Endothelial cell of hepatic sinusoid (primary cell): ENCODE data around the gene PPP3R1.

Experiments
- in situ Hi-C: cut with HindIII; loops from 2 replicates; pipeline ENCODE4 v1.10.0; 2017; ENCODE audit warnings: low sequenced_read_pairs

PPP3R1 gene

GRCh38 chr2:68157002-68157401 is 95.3 kb downstream of the PPP3R1 start:
- in situ Hi-C loops = no loop called here

DNA sequence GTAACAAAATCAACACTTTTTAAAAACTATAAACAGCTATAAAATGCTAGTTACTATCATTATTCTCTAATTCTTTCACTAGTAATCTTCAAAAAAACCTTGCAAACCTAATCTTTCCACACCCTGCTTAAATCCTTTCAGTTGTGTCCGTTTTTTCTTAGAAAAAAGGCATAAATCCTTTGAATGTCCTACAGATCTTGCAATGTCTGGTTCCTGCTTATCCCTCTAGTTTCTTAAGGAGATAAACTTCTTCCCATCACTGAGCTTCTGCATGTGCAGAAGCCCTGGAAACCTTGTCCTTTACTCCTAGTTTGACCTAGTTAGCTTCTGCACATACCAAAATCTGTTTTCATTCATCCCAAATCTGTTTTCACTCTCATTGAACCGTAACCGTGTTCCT is 95.9 kb downstream of the PPP3R1 start:
- in situ Hi-C loops = no loop called here

DNA sequence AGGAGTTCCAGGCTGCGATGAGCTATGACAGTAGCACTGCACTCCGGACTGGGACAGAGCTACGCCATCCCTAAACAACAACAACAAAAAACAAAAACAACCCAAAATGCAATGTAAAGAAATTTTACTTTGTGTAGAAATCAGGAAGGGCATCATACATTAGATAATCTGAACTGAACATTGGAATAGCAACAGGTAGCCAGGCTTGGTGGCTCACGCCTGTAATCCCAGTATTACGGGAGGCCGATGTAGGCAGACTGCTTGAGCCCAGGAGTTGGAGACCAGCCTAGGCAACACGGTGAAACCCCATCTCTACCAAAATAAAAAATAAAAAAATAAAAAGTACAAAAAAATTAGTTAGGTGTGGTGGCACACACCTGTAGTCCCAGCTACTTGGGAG is 96.7 kb downstream of the PPP3R1 start:
- in situ Hi-C loops = no loop called here

GRCh38 chr2:68152681-68153347 is 99.5 kb downstream of the PPP3R1 start:
- in situ Hi-C loops = no loop called here

GRCh38 chr2:68151037-68151436 is 101.3 kb downstream of the PPP3R1 start:
- in situ Hi-C loops = no loop called here

- in situ Hi-C loops = no loop called here
Measured at GRCh38 chr2:68141875-68142274, 110.5 kb downstream of the PPP3R1 start.

- in situ Hi-C loops = no loop called here
Measured at GRCh38 chr2:68135448-68136320, 116.6 kb downstream of the PPP3R1 start.

DNA sequence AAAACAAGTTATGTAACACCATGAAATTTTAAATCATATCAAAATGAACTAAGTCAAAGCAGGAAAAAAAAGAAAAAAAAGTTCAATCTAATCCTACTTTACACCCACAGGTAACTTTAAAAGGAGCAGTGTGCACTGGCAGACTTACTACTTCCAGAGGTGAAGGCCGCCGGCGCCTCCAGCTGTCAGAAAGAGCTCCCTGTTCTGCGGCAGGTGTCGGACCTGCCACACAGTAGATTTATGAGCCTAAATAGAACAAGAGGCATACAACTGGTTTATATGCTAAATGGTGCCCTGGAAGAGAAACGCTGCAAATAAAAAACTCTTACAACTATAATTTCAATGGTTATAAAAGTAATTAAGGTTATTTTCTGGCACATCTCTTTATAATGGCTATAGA is 117.8 kb downstream of the PPP3R1 start:
- in situ Hi-C loops = no loop called here

DNA sequence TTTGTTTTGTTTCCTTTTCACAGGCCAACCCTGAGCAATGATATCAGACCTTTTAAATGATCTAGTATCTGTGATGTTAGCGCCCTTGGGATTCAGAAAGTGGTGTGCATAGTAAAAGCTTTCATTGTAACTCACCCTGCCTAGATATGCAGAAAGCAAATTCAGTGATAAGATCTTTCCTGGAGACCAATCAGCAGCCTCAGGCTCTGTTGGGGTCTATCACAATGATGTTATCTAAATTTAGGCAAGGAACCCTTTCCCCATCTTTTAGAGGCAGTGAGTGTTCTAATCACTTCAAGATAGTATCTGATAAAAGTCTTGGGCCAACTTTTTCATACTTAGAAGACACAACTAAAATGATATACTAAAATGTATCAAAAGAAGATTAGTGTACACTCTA is 118.2 kb downstream of the PPP3R1 start:
- in situ Hi-C loops = no loop called here
